ENCODE measurements around the gene TIAM1. TPM values are rescaled to one million over a fixed set of nuclear protein-coding genes. Genes with fewer than 3 reads are reported as not detected.

TIAM1 gene
- total RNA-seq, 2 experiments from 2014 or later, result 15.0 to 25.1 TPM

DNA sequence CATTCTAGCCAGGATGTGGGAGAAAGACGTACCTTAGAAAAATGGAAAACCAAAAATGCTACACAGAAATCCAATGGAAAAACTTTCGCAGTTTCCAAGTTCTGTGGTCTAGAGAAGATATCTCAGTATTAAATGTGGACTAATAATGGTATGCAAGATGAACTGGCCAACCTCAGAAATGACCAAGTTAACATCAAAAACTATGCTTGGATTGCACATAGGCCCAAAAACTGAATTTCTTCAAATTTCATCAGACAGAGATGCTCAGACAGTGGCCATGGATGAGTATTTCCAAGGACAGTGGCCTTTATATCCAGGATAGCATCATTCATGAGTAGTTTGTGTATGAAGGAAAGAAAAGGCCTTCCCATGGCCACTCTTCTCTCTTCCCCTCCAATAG, 132.2 kb downstream of the TIAM1 start:
- ChIA-PET CTCF (ENCODE audit: unreplicated experiment) (no interaction called here), POLR2A (no interaction called here)
- Histone ChIP-seq H3K9me3 (ENCODE audit: low read length) (no peaks in the 10 kb centered on the region), H4K20me1 (ENCODE audit: insufficient read depth, low read length) (no peaks in the 10 kb centered on the region), H3K36me3 (ENCODE audit: insufficient read depth, low read length) (no peaks in the 10 kb centered on the region), H3K9me2 (ENCODE audit: insufficient read depth, low read length) (no peaks in the 10 kb centered on the region), H3K4me1 (ENCODE audit: insufficient read depth, low read length, poor library complexity, severe bottlenecking) (no peaks in the 10 kb centered on the region), H3K4me3 (ENCODE audit: low read depth, low read length, poor library complexity, severe bottlenecking) (no peak overlapping the region), H3K4me2 (ENCODE audit: low read length) (no peak overlapping the region), H2AFZ (ENCODE audit: low read length) (no peak overlapping the region), H3K79me2 (ENCODE audit: insufficient read depth, low read depth, low read length) (no peaks in the 10 kb centered on the region), H3K27ac (ENCODE audit: low read depth, low read length, poor library complexity, severe bottlenecking) (no peak overlapping the region)
- no peak for TF ChIP-seq EZH2phosphoT487 (IDR thresholded peaks at IDR 0.05; ENCODE audit: borderline replicate concordance, low read depth, low read length)
- TF ChIP-seq, protein P1, sequence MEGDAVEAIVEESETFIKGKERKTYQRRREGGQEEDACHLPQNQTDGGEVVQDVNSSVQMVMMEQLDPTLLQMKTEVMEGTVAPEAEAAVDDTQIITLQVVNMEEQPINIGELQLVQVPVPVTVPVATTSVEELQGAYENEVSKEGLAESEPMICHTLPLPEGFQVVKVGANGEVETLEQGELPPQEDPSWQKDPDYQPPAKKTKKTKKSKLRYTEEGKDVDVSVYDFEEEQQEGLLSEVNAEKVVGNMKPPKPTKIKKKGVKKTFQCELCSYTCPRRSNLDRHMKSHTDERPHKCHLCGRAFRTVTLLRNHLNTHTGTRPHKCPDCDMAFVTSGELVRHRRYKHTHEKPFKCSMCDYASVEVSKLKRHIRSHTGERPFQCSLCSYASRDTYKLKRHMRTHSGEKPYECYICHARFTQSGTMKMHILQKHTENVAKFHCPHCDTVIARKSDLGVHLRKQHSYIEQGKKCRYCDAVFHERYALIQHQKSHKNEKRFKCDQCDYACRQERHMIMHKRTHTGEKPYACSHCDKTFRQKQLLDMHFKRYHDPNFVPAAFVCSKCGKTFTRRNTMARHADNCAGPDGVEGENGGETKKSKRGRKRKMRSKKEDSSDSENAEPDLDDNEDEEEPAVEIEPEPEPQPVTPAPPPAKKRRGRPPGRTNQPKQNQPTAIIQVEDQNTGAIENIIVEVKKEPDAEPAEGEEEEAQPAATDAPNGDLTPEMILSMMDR (conservative IDR thresholded peaks at IDR 0.05; ENCODE audit: low read length), result no peak
- intact Hi-C loops (cut with micrococcal nuclease; ENCODE audit: unreplicated experiment), result no loop called here
- BruUV-seq (replicated peaks), result no TSS peak
- no peak for DNase-seq (ENCODE audit: low spot score)

DNA sequence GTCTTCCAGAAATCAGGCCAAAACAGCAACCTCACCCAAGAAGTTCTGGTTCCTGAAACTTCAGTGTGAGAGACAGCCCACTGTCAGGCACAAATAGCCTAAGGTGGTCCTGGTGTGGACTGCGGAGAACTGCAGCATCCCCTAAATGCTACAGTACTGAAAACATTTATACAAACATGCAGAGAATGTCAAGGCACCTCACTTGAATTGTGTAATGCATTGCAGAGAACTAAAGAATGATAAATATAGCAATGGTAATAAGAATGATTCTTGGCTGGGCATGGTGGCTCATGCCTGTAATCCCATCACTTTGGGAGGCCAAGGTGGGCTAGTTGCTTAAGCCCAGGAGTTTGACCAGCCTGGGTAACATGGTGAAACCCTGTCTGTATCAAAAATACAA, 138.6 kb downstream of the TIAM1 start:
- no peak for TF ChIP-seq EZH2phosphoT487 (IDR thresholded peaks at IDR 0.05; ENCODE audit: borderline replicate concordance, low read depth, low read length)
- TF ChIP-seq, protein P1 (conservative IDR thresholded peaks at IDR 0.05; ENCODE audit: low read length), result no peak
- Histone ChIP-seq H3K4me1 (ENCODE audit: insufficient read depth, low read length, poor library complexity, severe bottlenecking) (no peaks in the 10 kb centered on the region), H2AFZ (ENCODE audit: low read length) (no peak overlapping the region), H3K4me2 (ENCODE audit: low read length) (no peak overlapping the region), H3K79me2 (ENCODE audit: insufficient read depth, low read depth, low read length) (no peaks in the 10 kb centered on the region), H3K9me3 (ENCODE audit: low read length) (no peaks in the 10 kb centered on the region), H3K9me2 (ENCODE audit: insufficient read depth, low read length) (no peaks in the 10 kb centered on the region), H3K36me3 (ENCODE audit: insufficient read depth, low read length) (no peaks in the 10 kb centered on the region), H3K27ac (ENCODE audit: low read depth, low read length, poor library complexity, severe bottlenecking) (no peak overlapping the region), H4K20me1 (ENCODE audit: insufficient read depth, low read length) (no peaks in the 10 kb centered on the region), H3K4me3 (ENCODE audit: low read depth, low read length, poor library complexity, severe bottlenecking) (no peak overlapping the region)
- intact Hi-C loops (cut with micrococcal nuclease; ENCODE audit: unreplicated experiment), result no loop called here
- no TSS peak for BruUV-seq (replicated peaks)
- no peak for DNase-seq (ENCODE audit: low spot score)
- CTCF ChIA-PET (ENCODE audit: unreplicated experiment), result no interaction called here
- POLR2A ChIA-PET, result no interaction called here

DNA sequence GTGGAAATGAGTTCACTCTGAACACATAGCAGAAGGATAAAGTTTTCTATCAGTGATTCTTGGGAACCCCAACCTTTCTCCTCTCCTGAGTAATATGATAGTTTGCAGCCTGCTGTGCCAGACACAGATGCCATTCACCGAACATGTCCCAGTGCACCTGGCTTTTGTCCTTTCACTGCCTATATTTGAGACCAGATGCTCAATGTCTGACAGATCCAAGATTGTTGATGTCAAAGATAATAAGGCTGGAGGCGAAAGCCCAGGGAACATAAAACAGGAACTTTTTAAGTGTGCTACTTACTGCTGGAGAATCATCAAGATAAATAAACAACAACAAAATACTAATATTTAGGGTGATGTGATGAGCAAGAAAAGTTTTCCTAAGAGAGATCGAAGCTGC, 139.3 kb downstream of the TIAM1 start:
- no peaks in the 10 kb centered on the region for H3K79me2 ChIP-seq (ENCODE audit: insufficient read depth, low read depth, low read length)
- TF ChIP-seq, protein P1 (conservative IDR thresholded peaks at IDR 0.05; ENCODE audit: low read length), result no peak
- H3K4me2 ChIP-seq (ENCODE audit: low read length), result no peak overlapping the region
- no peak for DNase-seq (ENCODE audit: low spot score)
- no peak overlapping the region for H2AFZ ChIP-seq (ENCODE audit: low read length)
- BruUV-seq (replicated peaks), result no TSS peak
- CTCF ChIA-PET (ENCODE audit: unreplicated experiment), result no interaction called here
- POLR2A ChIA-PET, result no interaction called here
- no peaks in the 10 kb centered on the region for H3K4me1 ChIP-seq (ENCODE audit: insufficient read depth, low read length, poor library complexity, severe bottlenecking)
- H3K9me2 ChIP-seq (ENCODE audit: insufficient read depth, low read length), result no peaks in the 10 kb centered on the region
- no peak overlapping the region for H3K27ac ChIP-seq (ENCODE audit: low read depth, low read length, poor library complexity, severe bottlenecking)
- intact Hi-C loops (cut with micrococcal nuclease; ENCODE audit: unreplicated experiment), result loop anchor here (5.0 kb wide), 1 partner anchor 302 kb away; no protein-coding TSS in a partner anchor
- H4K20me1 ChIP-seq (ENCODE audit: insufficient read depth, low read length), result no peaks in the 10 kb centered on the region
- H3K4me3 ChIP-seq (ENCODE audit: low read depth, low read length, poor library complexity, severe bottlenecking), result no peak overlapping the region
- H3K9me3 ChIP-seq (ENCODE audit: low read length), result no peaks in the 10 kb centered on the region
- H3K36me3 ChIP-seq (ENCODE audit: insufficient read depth, low read length), result no peaks in the 10 kb centered on the region
